Esophagus squamous epithelium (tissue), 4 donors: ENCODE data around the gene SLC2A8.

ENCODE experiments used
- CTCF ChIP-seq, 6 experiments: fragments of 450-650 bp in 4 of 6; fragments of 200-600 bp in 2 of 6; sonication (generic) in 2 of 6; IDR thresholded peaks; one replicate each; pipeline ENCODE4 v1.5.1; 2016 to 2019; ENCODE audit warnings: antibody characterized with exemption in 6 of 6, mild to moderate bottlenecking in 4 of 6, moderate library complexity in 4 of 6
- POLR2A ChIP-seq, 4 donors: fragments of 450-650 bp; IDR thresholded peaks; one replicate each; pipeline ENCODE4 v1.6.1; 2017; ENCODE audit warnings: antibody characterized with exemption in 4 of 4, mild to moderate bottlenecking in 4 of 4, moderate library complexity in 3 of 4

- TF ChIP-seq POLR2A (IDR thresholded peaks at IDR 0.05) (no peak), CTCF (IDR thresholded peaks at IDR 0.05) (no peak)
These were observed 25.3 kb downstream of the SLC2A8 start for GRCh38 chr9:127422133-127422782.
